Activated CD4-positive, alpha-beta T cell treated with anti-CD3 and anti-CD28 coated beads for 36 hours (primary cell): ENCODE measurements around the gene HSD17B8. TPM values are rescaled to one million over a fixed set of nuclear protein-coding genes. Genes with fewer than 3 reads are reported as not detected.

Source experiments
- ATAC-seq: fragments of 200-7000 bp; cut with Tn5 transposase; one replicate; pipeline ENCODE4 v1.10.0; 2021; ENCODE audit warnings: mild to moderate bottlenecking, moderate library complexity
- CTCF ChIA-PET: fragments of 350-600 bp; sonication (Branson Sonifier 250); formaldehyde crosslinking; loops from one replicate; lab custom pipeline; 2021; ENCODE audit warnings: antibody characterized with exemption; lab: Charles Lee
- POLR2A ChIA-PET: fragments of 350-600 bp; sonication (Branson Sonifier 250); formaldehyde crosslinking; loops from one replicate; lab custom pipeline; 2021; ENCODE audit warnings: antibody characterized with exemption, inconsistent platforms; lab: Charles Lee
- DNase-seq: peaks from one replicate; pipeline ENCODE4 v3.0.0-alpha.2; 2020
- H3K27ac Mint-ChIP-seq: one replicate; pipeline ENCODE4 v1.8.0; 2021; ENCODE audit warnings: mixed read lengths
- H3K27me3 Mint-ChIP-seq: one replicate; pipeline ENCODE4 v1.8.0; 2021; ENCODE audit warnings: mixed read lengths
- H3K36me3 Mint-ChIP-seq: one replicate; pipeline ENCODE4 v1.8.0; 2021; ENCODE audit warnings: low read depth, mixed read lengths
- H3K4me1 Mint-ChIP-seq: one replicate; pipeline ENCODE4 v1.8.0; 2021; ENCODE audit warnings: mixed read lengths
- H3K4me3 Mint-ChIP-seq: one replicate; pipeline ENCODE4 v1.8.0; 2021; ENCODE audit warnings: mild to moderate bottlenecking, moderate library complexity, mixed read lengths
- H3K9me3 Mint-ChIP-seq: one replicate; pipeline ENCODE4 v1.8.0; 2021; ENCODE audit warnings: low read depth, mixed read lengths
- intact Hi-C, 2 experiments: fragments of 100-400 bp; cut with DNase I in 1 of 2; cut with micrococcal nuclease in 1 of 2; formaldehyde crosslinking; loops; one replicate each; pipeline versions ENCODE4 v1.14.2 to v1.15.1; 2022 to 2024; cut with DNase I, micrococcal nuclease
- total RNA-seq, 2 experiments: library from RNA; stranded (reverse); gene quantifications; one replicate each; pipeline ENCODE4 v1.2.3, GENCODE V29; 2021

The HSD17B8 gene
- total RNA-seq, 2 experiments from 2014 or later = 23.4 to 33.2 TPM

- H3K4me1 Mint-ChIP-seq = peaks cover 64% of the 10 kb centered on the region
- H3K9me3 Mint-ChIP-seq = no peaks in the 10 kb centered on the region
- intact Hi-C loops = loop anchor here (1.0 to 10.0 kb wide), 23 partner anchors 17 to 1536 kb away; partner anchors contain the start of genes AGPAT1 (in 2 of the 2), CUTA (in 2 of the 2), RNF5 (in 2 of the 2) and VPS52 (in 2 of the 2)
- H3K27me3 Mint-ChIP-seq = no peaks in the 10 kb centered on the region
- POLR2A ChIA-PET = interaction anchor here (0.7 to 1.5 kb wide), 3 partner anchors 9 to 49 kb away, joined by 3 to 6 read pairs (median 5); no protein-coding TSS in a partner anchor
- CTCF ChIA-PET = interaction anchor here (0.6 to 1.5 kb wide), 5 partner anchors 48 to 249 kb away, joined by 3 to 7 read pairs (median 3); no protein-coding TSS in a partner anchor
- H3K36me3 Mint-ChIP-seq = peaks cover 56% of the 10 kb centered on the region
- peak within 1 kb of the TSS; percentile 100 for H3K4me3 Mint-ChIP-seq
- ATAC-seq (peak; percentile 64), DNase-seq (peak; percentile 100)
- peak within 1 kb of the TSS; percentile 99 for H3K27ac Mint-ChIP-seq
These were observed 4.0 kb upstream of the HSD17B8 start, which contains the start of the genes RXRB and SLC39A7 for GRCh38 chr6:33200219-33201146. TSS of gene RXRB (minus strand) at chr6:33200665. CDS start at chr6:33200476, 189 bp downstream. TSS of gene SLC39A7 (plus strand) at chr6:33200867. CDS start at chr6:33201246, 379 bp downstream.

- peaks cover 71% of the 10 kb centered on the region for H3K4me1 Mint-ChIP-seq
- CTCF ChIA-PET = no interaction called here
- POLR2A ChIA-PET = no interaction called here
- peaks cover 50% of the 10 kb centered on the region for H3K36me3 Mint-ChIP-seq
- H3K27ac Mint-ChIP-seq = peak overlapping the region; percentile 99
- H3K27me3 Mint-ChIP-seq = no peaks in the 10 kb centered on the region
- H3K4me3 Mint-ChIP-seq = peak overlapping the region; percentile 100
- intact Hi-C loops = loop anchor here (2.0 to 10.0 kb wide), 11 partner anchors 214 to 1536 kb away; partner anchors contain the start of genes AGPAT1 (in 2 of the 2), RNF5 (in 2 of the 2), C6orf47 (in 1 of the 2) and CLIC1 (in 1 of the 2)
- no peaks in the 10 kb centered on the region for H3K9me3 Mint-ChIP-seq
- DNase-seq (no peak), ATAC-seq (no peak)
These were observed 3.3 kb upstream of the HSD17B8 start for GRCh38 chr6:33201147-33201545.

DNA sequence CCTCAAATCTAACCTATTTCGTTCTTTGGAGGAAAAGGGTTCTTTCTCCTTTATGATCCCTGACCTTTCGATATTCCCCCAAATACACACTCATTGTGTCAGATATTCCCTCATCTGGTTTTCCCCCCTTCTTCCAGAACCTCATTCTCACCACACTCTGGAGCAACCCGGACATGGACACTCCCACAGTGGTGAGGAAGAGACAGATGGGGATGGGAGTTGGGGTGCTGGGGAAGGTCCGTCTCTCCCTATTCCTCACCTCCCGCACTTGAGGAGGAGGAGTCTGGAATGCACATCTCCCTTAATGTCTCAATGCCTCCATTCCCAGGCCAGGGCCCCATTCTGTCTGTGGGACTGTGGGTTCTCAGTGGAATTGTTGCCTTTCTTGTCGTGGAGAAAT is 2.5 kb upstream of the HSD17B8 start:
- Mint-ChIP-seq H3K4me1 (peaks cover 76% of the 10 kb centered on the region), H3K9me3 (no peaks in the 10 kb centered on the region), H3K27me3 (no peaks in the 10 kb centered on the region), H3K36me3 (peaks cover 45% of the 10 kb centered on the region), H3K27ac (peak overlapping the region; percentile 99), H3K4me3 (peak overlapping the region; percentile 100)
- POLR2A ChIA-PET = no interaction called here
- CTCF ChIA-PET = interaction anchor here (0.6 kb wide), 1 partner anchor 362 kb away, joined by 3 read pairs; no protein-coding TSS in a partner anchor
- intact Hi-C loops = loop anchor here (2.0 to 10.0 kb wide), 11 partner anchors 213 to 1537 kb away; partner anchors contain the start of genes AGPAT1 (in 2 of the 2), RNF5 (in 2 of the 2), C6orf47 (in 1 of the 2) and CLIC1 (in 1 of the 2)
- DNase-seq = no peak
- ATAC-seq = no peak

DNA sequence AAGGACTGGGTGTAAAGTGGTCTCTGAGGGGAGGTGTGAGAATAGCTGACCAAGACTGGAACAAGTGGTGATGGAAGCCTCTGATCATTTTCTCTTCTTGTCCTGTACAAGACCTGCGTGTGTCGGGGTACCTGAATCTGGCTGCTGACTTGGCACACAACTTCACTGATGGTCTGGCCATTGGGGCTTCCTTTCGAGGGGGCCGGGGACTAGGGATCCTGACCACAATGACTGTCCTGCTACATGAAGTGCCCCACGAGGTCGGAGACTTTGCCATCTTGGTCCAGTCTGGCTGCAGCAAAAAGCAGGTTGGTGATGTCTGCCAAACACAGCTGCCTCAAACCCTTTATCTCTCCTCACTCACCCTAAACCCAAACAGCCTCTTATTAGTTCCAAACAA is 1.7 kb upstream of the HSD17B8 start:
- ATAC-seq = no peak
- peak overlapping the region; percentile 40 for H3K4me3 Mint-ChIP-seq
- DNase-seq = no peak
- peaks cover 73% of the 10 kb centered on the region for H3K4me1 Mint-ChIP-seq
- ChIA-PET CTCF (interaction anchor here (0.9 to 1.2 kb wide), 3 partner anchors 46 to 96 kb away, joined by 3 to 5 read pairs (median 4); partner anchors contain the start of genes B3GALT4 and RGL2), POLR2A (no interaction called here)
- H3K27ac Mint-ChIP-seq = no peak overlapping the region
- no peaks in the 10 kb centered on the region for H3K9me3 Mint-ChIP-seq
- no peaks in the 10 kb centered on the region for H3K27me3 Mint-ChIP-seq
- intact Hi-C loops = loop anchor here (5.0 to 10.0 kb wide), 8 partner anchors 212 to 1538 kb away; partner anchors contain the start of genes AGPAT1 (in 2 of the 2), RNF5 (in 2 of the 2), C6orf47 (in 1 of the 2) and CLIC1 (in 1 of the 2)
- peaks cover 38% of the 10 kb centered on the region for H3K36me3 Mint-ChIP-seq

DNA sequence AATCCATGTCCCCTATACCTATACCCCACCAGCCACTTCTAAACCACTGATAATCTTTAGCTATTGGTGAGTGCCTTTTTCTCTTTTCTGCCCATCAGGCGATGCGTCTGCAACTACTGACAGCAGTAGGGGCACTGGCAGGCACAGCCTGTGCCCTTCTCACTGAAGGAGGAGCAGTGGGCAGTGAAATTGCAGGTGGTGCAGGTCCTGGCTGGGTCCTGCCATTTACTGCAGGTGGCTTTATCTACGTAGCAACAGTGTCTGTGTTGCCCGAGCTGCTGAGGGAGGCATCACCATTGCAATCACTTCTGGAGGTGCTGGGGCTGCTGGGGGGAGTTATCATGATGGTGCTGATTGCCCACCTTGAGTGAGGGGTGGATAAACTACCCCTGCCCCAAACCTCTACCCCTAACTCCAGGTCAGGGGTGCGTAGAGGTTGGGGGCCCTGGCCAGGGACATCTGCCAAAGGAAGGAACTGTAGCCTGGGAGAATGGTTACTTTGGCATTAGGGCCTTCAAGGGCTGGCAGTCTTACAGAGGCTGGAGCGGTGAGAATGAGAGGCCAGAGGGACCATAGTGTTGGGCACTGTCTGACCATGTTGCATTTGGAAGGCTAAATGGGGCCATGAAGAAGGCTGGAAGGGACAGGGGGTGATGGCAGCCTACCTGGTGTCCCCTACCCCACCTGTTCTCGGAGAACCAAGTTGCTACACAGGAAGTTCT is 851 bp upstream of the HSD17B8 start:
- H3K4me3 Mint-ChIP-seq = peak overlapping the region; percentile 77
- no peaks in the 10 kb centered on the region for H3K27me3 Mint-ChIP-seq
- no peak for ATAC-seq
- intact Hi-C loops = loop anchor here (1.0 to 10.0 kb wide), 13 partner anchors 21 to 1539 kb away; partner anchors contain the start of genes AGPAT1 (in 2 of the 2), RNF5 (in 2 of the 2), C6orf47 (in 1 of the 2) and CLIC1 (in 1 of the 2)
- H3K4me1 Mint-ChIP-seq = peaks cover 65% of the 10 kb centered on the region
- ChIA-PET POLR2A (no interaction called here), CTCF (interaction anchor here (1.0 to 1.2 kb wide), 2 partner anchors 45 to 96 kb away, joined by 3 to 5 read pairs; partner anchors contain the start of gene RGL2)
- peaks cover 38% of the 10 kb centered on the region for H3K36me3 Mint-ChIP-seq
- H3K9me3 Mint-ChIP-seq = no peaks in the 10 kb centered on the region
- no peak overlapping the region for H3K27ac Mint-ChIP-seq
- DNase-seq = no peak

- CTCF ChIA-PET = interaction anchor here (0.6 to 1.7 kb wide), 3 partner anchors 42 to 68 kb away, joined by 3 to 8 read pairs (median 4); partner anchors contain the start of genes RPS18 and VPS52
- H3K4me3 Mint-ChIP-seq = peak overlapping the region; percentile 77
- H3K27ac Mint-ChIP-seq = peak overlapping the region; percentile 34
- no peaks in the 10 kb centered on the region for H3K27me3 Mint-ChIP-seq
- peaks cover 65% of the 10 kb centered on the region for H3K4me1 Mint-ChIP-seq
- intact Hi-C loops = loop anchor here (1.0 to 10.0 kb wide), 13 partner anchors 21 to 1539 kb away; partner anchors contain the start of genes AGPAT1 (in 2 of the 2), RNF5 (in 2 of the 2), C6orf47 (in 1 of the 2) and CLIC1 (in 1 of the 2)
- POLR2A ChIA-PET = interaction anchor here (1.0 to 2.4 kb wide), 4 partner anchors 45 to 360 kb away, joined by 3 to 19 read pairs (median 5); partner anchors contain the start of gene PSMB8
- ATAC-seq = no peak
- no peaks in the 10 kb centered on the region for H3K9me3 Mint-ChIP-seq
- DNase-seq = no peak
- peaks cover 39% of the 10 kb centered on the region for H3K36me3 Mint-ChIP-seq
These were observed 365 bp upstream of the HSD17B8 start for GRCh38 chr6:33204165-33204414.

GRCh38 chr6:33205191-33206026 is 954 bp downstream of the HSD17B8 start:
- Mint-ChIP-seq H3K36me3 (peaks cover 49% of the 10 kb centered on the region), H3K9me3 (no peaks in the 10 kb centered on the region), H3K4me1 (peaks cover 68% of the 10 kb centered on the region), H3K27ac (peak overlapping the region; percentile 96), H3K4me3 (peak overlapping the region; percentile 77), H3K27me3 (no peaks in the 10 kb centered on the region)
- ChIA-PET CTCF (interaction anchor here (0.5 to 1.7 kb wide), 6 partner anchors 40 to 1468 kb away, joined by 3 to 8 read pairs (median 4); no protein-coding TSS in a partner anchor), POLR2A (interaction anchor here (0.6 to 2.4 kb wide), 6 partner anchors 44 to 365 kb away, joined by 3 to 19 read pairs (median 3); no protein-coding TSS in a partner anchor)
- ATAC-seq = peak; percentile 57
- DNase-seq = peak; percentile 81
- intact Hi-C loops = loop anchor here (1.0 to 10.0 kb wide), 13 partner anchors 23 to 1541 kb away; partner anchors contain the start of genes CUTA (in 2 of the 2), BRD2 (in 1 of the 2), C6orf47 (in 1 of the 2) and CLIC1 (in 1 of the 2)

DNA sequence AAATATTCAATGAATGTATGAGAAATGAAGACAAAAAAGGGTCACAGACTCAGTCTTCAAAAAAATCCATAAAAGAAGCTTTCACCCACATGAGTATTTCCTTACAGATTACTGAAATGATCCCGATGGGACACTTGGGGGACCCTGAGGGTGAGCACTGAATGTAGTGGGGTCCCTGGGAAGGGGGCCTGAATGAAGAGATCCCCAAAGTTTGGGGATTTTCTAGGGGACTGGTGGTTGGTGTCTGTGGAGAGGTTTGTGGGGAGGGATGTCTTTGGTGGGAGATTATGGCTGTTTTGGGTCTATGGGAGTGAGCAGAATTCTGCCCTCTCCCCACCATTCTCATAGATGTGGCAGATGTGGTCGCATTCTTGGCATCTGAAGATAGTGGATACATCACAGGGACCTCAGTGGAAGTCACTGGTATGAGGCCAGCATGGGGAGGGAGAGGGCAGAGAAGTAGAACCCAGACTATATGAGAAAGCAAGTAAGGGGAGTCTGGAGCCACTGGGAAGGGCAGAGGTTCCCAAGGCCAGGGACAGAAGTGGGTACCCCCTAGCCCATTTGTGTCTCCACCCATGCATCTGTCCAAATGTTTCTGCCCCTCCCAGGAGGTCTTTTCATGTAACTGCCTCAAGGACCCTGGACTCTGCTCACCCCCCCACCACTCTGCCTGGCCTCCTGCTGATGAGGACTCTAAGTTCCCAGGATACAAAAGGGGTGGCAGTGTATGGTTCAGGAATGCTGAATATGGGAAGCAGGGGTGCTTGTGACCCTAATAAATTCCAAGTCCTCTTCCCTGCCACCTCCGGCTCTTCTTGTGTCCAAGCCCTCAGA is 1.8 kb downstream of the HSD17B8 start:
- H3K27me3 Mint-ChIP-seq = no peaks in the 10 kb centered on the region
- H3K4me1 Mint-ChIP-seq = peaks cover 65% of the 10 kb centered on the region
- ATAC-seq (no peak), DNase-seq (peak; percentile 33)
- intact Hi-C loops = loop anchor here (5.0 to 10.0 kb wide), 7 partner anchors 209 to 1541 kb away; partner anchors contain the start of genes C6orf47 (in 1 of the 2), CLIC1 (in 1 of the 2), CSNK2B (in 1 of the 2) and CUTA (in 1 of the 2)
- ChIA-PET POLR2A (interaction anchor here (0.6 to 2.4 kb wide), 4 partner anchors 43 to 364 kb away, joined by 3 to 19 read pairs (median 3); no protein-coding TSS in a partner anchor), CTCF (interaction anchor here (0.6 kb wide), 1 partner anchor 56 kb away, joined by 3 read pairs; no protein-coding TSS in a partner anchor)
- H3K27ac Mint-ChIP-seq = peak overlapping the region; percentile 96
- H3K4me3 Mint-ChIP-seq = peak overlapping the region; percentile 77
- peaks cover 48% of the 10 kb centered on the region for H3K36me3 Mint-ChIP-seq
- no peaks in the 10 kb centered on the region for H3K9me3 Mint-ChIP-seq
